ENCODE results near the gene IFNAR2.

Gene IFNAR2

GRCh38 chr21:33258475-33258874 lies 28.7 kb downstream of the IFNAR2 start:
- peaks cover 5% of the 10 kb centered on the region; the same call in 1 of the 2 replicates for H3K36me3 ChIP-seq
- H3K4me1 ChIP-seq = no peaks in the 10 kb centered on the region
- H3K9me3 ChIP-seq = no peaks in the 10 kb centered on the region
- TF ChIP-seq CTCF (IDR thresholded peaks at IDR 0.05; ENCODE audit: low read depth, low read length) = no peak
- DNase-seq = no peak
- H3K4me3 ChIP-seq (ENCODE audit: low read depth, low read length) = no peak overlapping the region
- no peaks in the 10 kb centered on the region for H3K27me3 ChIP-seq

- H3K36me3 ChIP-seq = peaks cover 5% of the 10 kb centered on the region; the same call in 1 of the 2 replicates
- H3K9me3 ChIP-seq = no peaks in the 10 kb centered on the region
- no peak for DNase-seq
- no peaks in the 10 kb centered on the region for H3K4me1 ChIP-seq
- no peaks in the 10 kb centered on the region for H3K27me3 ChIP-seq
- no peak for TF ChIP-seq CTCF (IDR thresholded peaks at IDR 0.05; ENCODE audit: low read depth, low read length)
- H3K4me3 ChIP-seq (ENCODE audit: low read depth, low read length) = no peak overlapping the region
These were observed 29.7 kb downstream of the IFNAR2 start for GRCh38 chr21:33259428-33259827.

GRCh38 chr21:33259995-33260394 lies 30.3 kb downstream of the IFNAR2 start:
- no peaks in the 10 kb centered on the region for H3K27me3 ChIP-seq
- peaks cover 5% of the 10 kb centered on the region; the same call in 1 of the 2 replicates for H3K36me3 ChIP-seq
- no peaks in the 10 kb centered on the region for H3K4me1 ChIP-seq
- no peak for DNase-seq
- no peak for TF ChIP-seq CTCF (IDR thresholded peaks at IDR 0.05; ENCODE audit: low read depth, low read length)
- H3K9me3 ChIP-seq = no peaks in the 10 kb centered on the region
- no peak overlapping the region for H3K4me3 ChIP-seq (ENCODE audit: low read depth, low read length)

- Histone ChIP-seq H3K27me3 (no peaks in the 10 kb centered on the region), H3K4me3 (ENCODE audit: low read depth, low read length) (no peak overlapping the region), H3K9me3 (no peaks in the 10 kb centered on the region), H3K4me1 (no peaks in the 10 kb centered on the region), H3K36me3 (no peaks in the 10 kb centered on the region)
- no peak for DNase-seq
- TF ChIP-seq CTCF (IDR thresholded peaks at IDR 0.05; ENCODE audit: low read depth, low read length) = no peak
These were observed 31.9 kb downstream of the IFNAR2 start for GRCh38 chr21:33261635-33262034.

GRCh38 chr21:33262921-33263320 lies 33.2 kb downstream of the IFNAR2 start:
- Histone ChIP-seq H3K36me3 (no peaks in the 10 kb centered on the region), H3K4me3 (ENCODE audit: low read depth, low read length) (no peak overlapping the region), H3K9me3 (no peaks in the 10 kb centered on the region), H3K27me3 (no peaks in the 10 kb centered on the region), H3K4me1 (no peaks in the 10 kb centered on the region)
- TF ChIP-seq CTCF (IDR thresholded peaks at IDR 0.05; ENCODE audit: low read depth, low read length) = no peak
- DNase-seq = no peak

GRCh38 chr21:33264561-33264960 lies 34.8 kb downstream of the IFNAR2 start:
- Histone ChIP-seq H3K9me3 (no peaks in the 10 kb centered on the region), H3K4me3 (ENCODE audit: low read depth, low read length) (no peak overlapping the region), H3K36me3 (no peaks in the 10 kb centered on the region), H3K27me3 (no peaks in the 10 kb centered on the region), H3K4me1 (no peaks in the 10 kb centered on the region; the same call in 1 of the 2 replicates)
- TF ChIP-seq CTCF (IDR thresholded peaks at IDR 0.05; ENCODE audit: low read depth, low read length) = no peak
- DNase-seq = no peak

All from BE2C (cell line).